Stimulated activated naive CD4-positive, alpha-beta T cell (primary cell): ENCODE measurements around the gene GRK4.
"Not testable (repeated sequence)": the region's sequence is repeated elsewhere in the genome, so short reads cannot be mapped to it uniquely, and the experiment has no call there.

Source experiments
- DNase-seq, 6 experiments: peaks; one replicate each; lab custom pipeline; 2025; lab: John Stamatoyannopoulos, UW

The GRK4 gene

GRCh38 chr4:2963175-2963965, at the start of gene GRK4, which contains the start of gene NOP14:
Gene GRK4, plus strand, starts transcription at chr4:2963571. Its CDS starts 500 bp downstream, at chr4:2964071.
Gene NOP14, minus strand, starts transcription at chr4:2963406. Its CDS starts 87 bp downstream, at chr4:2963319.
- DNase-seq: peak; percentile 91 to 97 (median 95)

- DNase-seq: no peak
These were observed 48.9 kb upstream of the GRK4 start for GRCh38 chr4:2914256-2915126.

GRCh38 chr4:2915789-2916188, 47.6 kb upstream of the GRK4 start:
- no peak for DNase-seq

- DNase-seq: not testable (repeated sequence)
These were observed 46.7 kb upstream of the GRK4 start for GRCh38 chr4:2916696-2917095.

- DNase-seq: not testable (repeated sequence)
These were observed 45.1 kb upstream of the GRK4 start for GRCh38 chr4:2918300-2918699.

GRCh38 chr4:2918714-2919113, 44.7 kb upstream of the GRK4 start:
- not testable (repeated sequence) for DNase-seq

- peak in 1 of 6 experiments; percentile 9 for DNase-seq
These were observed 40.8 kb upstream of the GRK4 start for GRCh38 chr4:2922453-2923101.

- no peak for DNase-seq
These were observed 40.2 kb upstream of the GRK4 start for GRCh38 chr4:2923141-2923551.

- DNase-seq: no peak
These were observed 39.6 kb upstream of the GRK4 start for GRCh38 chr4:2923668-2924173.

- no peak for DNase-seq
These were observed 39.1 kb upstream of the GRK4 start for GRCh38 chr4:2924286-2924685.

- DNase-seq: no peak
These were observed 38.5 kb upstream of the GRK4 start for GRCh38 chr4:2924765-2925301.

- no peak for DNase-seq
These were observed 37.9 kb upstream of the GRK4 start for GRCh38 chr4:2925496-2925895.

- no peak for DNase-seq
These were observed 37.2 kb upstream of the GRK4 start for GRCh38 chr4:2925931-2926860.

GRCh38 chr4:2927016-2927695, 36.2 kb upstream of the GRK4 start:
- DNase-seq: no peak

- DNase-seq: no peak
These were observed 35.7 kb upstream of the GRK4 start for GRCh38 chr4:2927696-2928075.

GRCh38 chr4:2928242-2929176, 34.9 kb upstream of the GRK4 start:
- DNase-seq: no peak

- DNase-seq: no peak
These were observed 33.9 kb upstream of the GRK4 start for GRCh38 chr4:2929469-2929868.

GRCh38 chr4:2930135-2930757, 33.1 kb upstream of the GRK4 start:
- DNase-seq: no peak
